H1 (cell line): Measurements from ENCODE around the gene CNR2. TPM values are rescaled to one million over a fixed set of nuclear protein-coding genes. Genes with fewer than 3 reads are reported as not detected.

Experiments
- CTCF ChIA-PET: fragments of 300-600 bp; sonication (Branson Sonifier 250); formaldehyde crosslinking; loops from one replicate; lab custom pipeline; 2021; ENCODE audit not compliant: partially characterized antibody; lab: Charles Lee
- POLR2A ChIA-PET: fragments of 300-600 bp; sonication (Branson Sonifier 250); formaldehyde crosslinking; loops from one replicate; lab custom pipeline; 2021; ENCODE audit warnings: inconsistent platforms; ENCODE audit not compliant: partially characterized antibody; lab: Charles Lee
- DNase-seq, 2 experiments: peaks; one replicate each; pipeline versions ENCODE4 v3.0.0 to v3.0.0-alpha.2; 2010 to 2022; ENCODE audit warnings: low spot score in 2 of 2, low read depth in 1 of 2, mixed read lengths in 1 of 2
- FAIRE-seq: peaks from 2 replicates; lab custom pipeline; 2011; peaks lifted over from hg19 to GRCh38; lab: Jason Lieb, UNC
- H2AFZ ChIP-seq: 2 replicates; pipeline ENCODE4 v1.8.1; 2012; ENCODE audit warnings: low read length, inconsistent platforms
- H2AK5ac ChIP-seq: 2 replicates; pipeline ENCODE4 v1.6.1; 2013; ENCODE audit warnings: low read depth, low read length
- H2BK120ac ChIP-seq: replicated peaks from 2 replicates; pipeline ENCODE3; 2013; ENCODE audit warnings: low read depth, low read length, inconsistent platforms
- H2BK12ac ChIP-seq: 2 replicates; pipeline ENCODE4 v1.6.1; 2013; ENCODE audit warnings: low read depth, low read length
- H2BK15ac ChIP-seq: 2 replicates; pipeline ENCODE4 v1.6.1; 2013; ENCODE audit warnings: low read length
- H2BK20ac ChIP-seq: 2 replicates; pipeline ENCODE4 v1.6.1; 2013; ENCODE audit warnings: low read length
- H2BK5ac ChIP-seq: 2 replicates; pipeline ENCODE4 v1.6.1; 2013; ENCODE audit warnings: low read depth, low read length
- H3K14ac ChIP-seq: 2 replicates; pipeline ENCODE4 v1.6.1; 2013; ENCODE audit warnings: inconsistent platforms; ENCODE audit not compliant: insufficient read length
- H3K18ac ChIP-seq: 2 replicates; pipeline ENCODE4 v1.6.1; 2013; ENCODE audit warnings: low read length; ENCODE audit errors: extremely low read depth
- H3K23ac ChIP-seq: 2 replicates; pipeline ENCODE4 v1.6.1; 2013; ENCODE audit warnings: inconsistent platforms; ENCODE audit not compliant: insufficient read length
- H3K23me2 ChIP-seq: 2 replicates; pipeline ENCODE4 v1.6.1; 2013; ENCODE audit warnings: low read depth, low read length
- H3K27ac ChIP-seq: 2 replicates; pipeline ENCODE4 v1.6.1; 2011; ENCODE audit warnings: low read depth, low read length, inconsistent platforms
- H3K27me3 ChIP-seq, 4 experiments: replicated peaks in 1 of 4; 1 replicate in 1 of 4; 2 replicates in 3 of 4; pipeline versions ENCODE4 v1.6.1 to v1.8.1; 2011 to 2013; ENCODE audit warnings: low read length in 3 of 4, mild to moderate bottlenecking in 3 of 4, inconsistent platforms in 2 of 4, mixed read lengths in 2 of 4, moderate library complexity in 1 of 4; ENCODE audit not compliant: control insufficient read depth in 3 of 4, insufficient read depth in 3 of 4; ENCODE audit errors: extremely low read depth in 1 of 4
- H3K36me3 ChIP-seq, 4 experiments: 2 replicates each; pipeline versions ENCODE4 v1.6.1 to v1.8.1; 2011 to 2013; ENCODE audit warnings: mild to moderate bottlenecking in 4 of 4, low read length in 3 of 4, moderate library complexity in 2 of 4, control low read depth in 1 of 4, inconsistent platforms in 1 of 4; ENCODE audit not compliant: insufficient read depth in 4 of 4, control insufficient read depth in 2 of 4
- H3K4ac ChIP-seq: replicated peaks from 2 replicates; pipeline ENCODE3; 2013; ENCODE audit warnings: low read length, low read depth, mixed read lengths, inconsistent platforms; ENCODE audit not compliant: insufficient read length
- H3K4me1 ChIP-seq, 4 experiments: replicated peaks in 1 of 4; 1 replicate in 1 of 4; 2 replicates in 3 of 4; pipeline versions ENCODE4 v1.6.1 to v1.8.1; 2011 to 2013; ENCODE audit warnings: low read length in 3 of 4, inconsistent platforms in 2 of 4, mixed read lengths in 1 of 4; ENCODE audit not compliant: insufficient read depth in 4 of 4, control insufficient read depth in 3 of 4
- H3K4me2 ChIP-seq, 2 experiments: 2 replicates each; pipeline versions ENCODE4 v1.6.1 to v1.8.1; 2011 to 2013; ENCODE audit warnings: low read depth in 2 of 2, low read length in 2 of 2, control low read depth in 1 of 2, inconsistent platforms in 1 of 2, mild to moderate bottlenecking in 1 of 2; ENCODE audit not compliant: insufficient read depth in 1 of 2
- H3K4me3 ChIP-seq, 4 experiments: fragments of 200-600, 300-600 bp in 1 of 4; sonication (generic), shearing (Covaris generic), sonication (Bioruptor Twin) in 1 of 4; 2 replicates each; pipeline versions ENCODE4 v1.5.1 to v1.8.1; 2011 to 2016; ENCODE audit warnings: low read length in 4 of 4, low read depth in 3 of 4, control low read depth in 2 of 4, inconsistent platforms in 2 of 4, mild to moderate bottlenecking in 2 of 4, mixed read lengths in 1 of 4, moderate library complexity in 1 of 4; ENCODE audit not compliant: insufficient read depth in 2 of 4; ENCODE audit errors: extremely low read depth in 1 of 4
- H3K56ac ChIP-seq: replicated peaks from 2 replicates; pipeline ENCODE3; 2013; ENCODE audit warnings: low read depth, mild to moderate bottlenecking, mixed read lengths, low read length, inconsistent platforms; ENCODE audit not compliant: insufficient read length
- H3K79me1 ChIP-seq: 2 replicates; pipeline ENCODE4 v1.6.1; 2013; ENCODE audit warnings: low read depth, low read length, control low read depth
- H3K79me2 ChIP-seq, 2 experiments: 2 replicates each; pipeline versions ENCODE4 v1.6.1 to v1.8.1; 2012 to 2013; ENCODE audit warnings: low read length in 2 of 2, mild to moderate bottlenecking in 2 of 2, inconsistent platforms in 1 of 2; ENCODE audit not compliant: insufficient read depth in 2 of 2, control insufficient read depth in 1 of 2
- H3K9ac ChIP-seq, 4 experiments: replicated peaks in 1 of 4; 1 replicate in 1 of 4; 2 replicates in 3 of 4; pipeline versions ENCODE4 v1.6.1 to v1.8.1; 2011 to 2013; ENCODE audit warnings: low read depth in 3 of 4, low read length in 3 of 4, control low read depth in 2 of 4, mild to moderate bottlenecking in 2 of 4, moderate library complexity in 2 of 4, inconsistent platforms in 1 of 4; ENCODE audit errors: extremely low read depth in 1 of 4
- H3K9me3 ChIP-seq, 2 experiments: 2 replicates each; pipeline versions ENCODE4 v1.6.1 to v1.8.1; 2012 to 2013; ENCODE audit warnings: mild to moderate bottlenecking in 2 of 2, moderate library complexity in 2 of 2, control low read depth in 1 of 2, inconsistent platforms in 1 of 2, low read depth in 1 of 2, low read length in 1 of 2, mixed read lengths in 1 of 2; ENCODE audit not compliant: insufficient read depth in 2 of 2
- H4K20me1 ChIP-seq, 2 experiments: replicated peaks in 1 of 2; 2 replicates each; pipeline versions ENCODE3 to v1.8.1; 2011 to 2013; ENCODE audit warnings: inconsistent platforms in 2 of 2, low read length in 2 of 2, mild to moderate bottlenecking in 1 of 2; ENCODE audit not compliant: insufficient read depth in 2 of 2, control insufficient read depth in 1 of 2
- H4K5ac ChIP-seq: 2 replicates; pipeline ENCODE4 v1.6.1; 2013; ENCODE audit warnings: low read length, low read depth, mixed read lengths, inconsistent platforms; ENCODE audit not compliant: insufficient read length
- H4K8ac ChIP-seq: 2 replicates; pipeline ENCODE4 v1.8.0; 2013; ENCODE audit warnings: mild to moderate bottlenecking, moderate library complexity, low read length, inconsistent platforms; ENCODE audit not compliant: insufficient read depth; ENCODE audit errors: extremely low read depth
- H4K91ac ChIP-seq: replicated peaks from 2 replicates; pipeline ENCODE3; 2013; ENCODE audit warnings: low read length, mixed read lengths, inconsistent platforms; ENCODE audit not compliant: insufficient read length
- FOSL1 ChIP-seq: IDR thresholded peaks from 2 replicates; pipeline ENCODE4 v1.6.1; 2011; ENCODE audit warnings: mild to moderate bottlenecking, low read depth, low read length, moderate library complexity; ENCODE audit not compliant: insufficient read depth
- PHF8 ChIP-seq: fragments of 200-600 bp; sonication (generic); conservative IDR thresholded peaks from 2 replicates; pipeline ENCODE4 v1.7.1; 2012; ENCODE audit warnings: low read depth, mild to moderate bottlenecking, inconsistent platforms, low read length, moderate library complexity
- RXRA ChIP-seq: IDR thresholded peaks from 2 replicates; pipeline ENCODE4 v1.6.1; 2011; ENCODE audit warnings: low read depth, mild to moderate bottlenecking, low read length, moderate library complexity; ENCODE audit not compliant: insufficient read depth
- SP2 ChIP-seq: IDR thresholded peaks from 2 replicates; pipeline ENCODE4 v1.6.1; 2012; ENCODE audit warnings: mild to moderate bottlenecking, low read length, inconsistent platforms
- TAF1 ChIP-seq: IDR thresholded peaks from 2 replicates; pipeline ENCODE4 v1.6.1; 2011; ENCODE audit warnings: mild to moderate bottlenecking, low read depth, low read length
- TBP ChIP-seq: IDR thresholded peaks from 2 replicates; pipeline ENCODE4 v1.6.1; 2011; ENCODE audit warnings: low read depth, low read length, improper control_type of control experiment
- TEAD4 ChIP-seq: IDR thresholded peaks from 2 replicates; pipeline ENCODE4 v1.6.1; 2012; ENCODE audit warnings: low read depth, low read length, inconsistent platforms, mixed read lengths
- ZNF274 ChIP-seq: IDR thresholded peaks from 2 replicates; pipeline ENCODE4 v1.7.0; 2012; ENCODE audit warnings: low read length, borderline replicate concordance; ENCODE audit errors: extremely low read depth
- WGBS, 2 experiments: shearing (Covaris generic) in 1 of 2; methylation state at CpG; one replicate each; pipeline versions ENCODE4 v1.1.6 to v1.1.7; 2013 to 2015; ENCODE audit warnings: low lambda C conversion rate in 2 of 2, mixed read lengths in 2 of 2, inconsistent platforms in 1 of 2, low coverage in 1 of 2, missing lambda C conversion rate in 1 of 2; ENCODE audit not compliant: insufficient replicate concordance in 2 of 2, insufficient coverage in 1 of 2, insufficient read length in 1 of 2; ENCODE audit errors: extremely low coverage in 1 of 2, missing lambda C conversion rate in 1 of 2; 5-methylcytosine and 5-hydroxymethylcytosine counted together
- polyA plus RNA-seq, 7 experiments: library from polyadenylated mRNA; depleted of rRNA in 3 of 7; stranded (reverse) in 5 of 7; unstranded in 2 of 7; fragments of >200 nt in 5 of 7; fragments of 200-250 nt in 2 of 7; gene quantifications; 1 replicate in 5 of 7; 2 replicates in 1 of 7; 4 replicates in 1 of 7; pipeline versions ENCODE4 v1.2.1 to v1.2.3, GENCODE V29; 2011 to 2013; ENCODE audit warnings: missing spikeins in 2 of 7, mixed read lengths in 2 of 7
- total RNA-seq: library from RNA; stranded (reverse); fragmentation: NEBNext Ultra II Directional; extraction: Animal tissue kit (Norgen Biotek cat#: 25700); gene quantifications from 2 replicates; pipeline ENCODE4 v1.2.1, GENCODE V29; 2021
- TF ChIP-seq, protein P1 (sequence below): IDR thresholded peaks from 2 replicates; pipeline ENCODE4 v1.6.1; 2011; ENCODE audit warnings: low read depth, mild to moderate bottlenecking, low read length; ENCODE audit not compliant: insufficient read depth
- TF ChIP-seq, protein P2 (sequence below): IDR thresholded peaks from 2 replicates; pipeline ENCODE4 v1.6.1; 2012; ENCODE audit warnings: inconsistent platforms

CNR2 gene
- total and polyA plus RNA-seq, 2 of the 8 experiments (the other 6 are each of a cell fraction or from before 2014, with no cell fraction given), result not detected

DNA sequence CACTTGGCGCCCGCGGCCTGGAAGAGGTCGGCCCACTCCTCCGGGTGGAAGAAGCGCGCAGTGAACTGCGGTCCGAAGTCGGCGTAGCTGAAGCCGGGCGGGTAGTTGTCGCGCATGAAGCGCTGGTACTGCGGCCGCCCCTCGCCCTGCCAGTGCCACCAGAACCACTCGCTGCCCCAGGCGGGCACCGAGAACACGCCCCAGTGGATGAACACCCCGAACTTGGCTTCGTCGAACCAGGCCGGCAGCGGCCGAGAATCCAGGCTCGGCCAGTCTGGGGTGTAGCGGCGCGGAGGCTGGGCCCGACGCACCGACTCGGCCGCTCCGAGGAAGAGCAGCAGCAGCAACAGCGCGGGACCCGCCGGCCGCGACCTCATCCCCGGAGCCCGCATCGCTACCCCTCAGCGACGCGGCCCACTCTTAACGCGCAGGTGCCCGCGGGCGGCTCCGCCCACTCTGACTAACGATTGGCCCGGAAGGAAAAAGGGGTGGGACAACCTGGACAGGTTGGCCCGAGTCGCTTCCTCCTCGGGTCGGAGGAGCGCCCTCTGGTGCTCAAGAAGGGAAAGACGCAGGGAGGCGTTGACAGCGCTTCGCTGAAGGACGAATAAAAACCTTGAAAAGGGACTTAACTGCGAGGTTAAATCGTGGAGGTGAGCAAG is 45.1 kb downstream of the CNR2 start, which contains the start of gene FUCA1:
Gene FUCA1 (minus strand): TSS at position 396 of the 662 bp plus-strand sequence. CDS start 4 bp downstream, at position 392.
- Histone ChIP-seq H3K4me2 (peak within 1 kb of the TSS; percentile 79 to 89), H2BK15ac (peak within 1 kb of the TSS; percentile 36; the same call in 1 of the 2 replicates), H3K79me1 (no peaks in the 10 kb centered on the region), H3K9me3 (no peaks in the 10 kb centered on the region), H4K91ac (no peak within 1 kb of the TSS), H3K18ac (peak within 1 kb of the TSS; percentile 79; the same call in 1 of the 2 replicates), H3K4me1 (no peaks in the 10 kb centered on the region; a peak in 1 of 7 replicates), H3K56ac (no peak within 1 kb of the TSS), H2AFZ (peak within 1 kb of the TSS; percentile 85), H3K4ac (no peak within 1 kb of the TSS), H3K4me3 (peak within 1 kb of the TSS; percentile 58 to 75 (median 70)), H3K9ac (no peak within 1 kb of the TSS; a peak in 1 of 7 replicates), H2BK5ac (0 out of 2 replicates have a peak within 1 kb of the TSS, but pooled peaks have one; percentile 13), H2BK20ac (no peak within 1 kb of the TSS), H3K23ac (no peak within 1 kb of the TSS), H3K36me3 (no peaks in the 10 kb centered on the region), H3K79me2 (no peaks in the 10 kb centered on the region), H3K14ac (no peak within 1 kb of the TSS), H3K23me2 (peaks cover 7% of the 10 kb centered on the region), H3K27me3 (peaks cover 6 to 28% (median 19%) of the 10 kb centered on the region in 4 experiments), H3K27ac (no peak within 1 kb of the TSS), H2AK5ac (no peak within 1 kb of the TSS), H2BK12ac (peak within 1 kb of the TSS; percentile 54; the same call in 1 of the 2 replicates), H2BK120ac (no peak within 1 kb of the TSS), H4K8ac (peak within 1 kb of the TSS; percentile 83; the same call in 1 of the 2 replicates), H4K5ac (no peak within 1 kb of the TSS), H4K20me1 (no peaks in the 10 kb centered on the region)
- DNase-seq (peak; percentile 90 to 96), FAIRE-seq (peak; percentile 66)
- CTCF ChIA-PET, result interaction anchor here (0.5 to 4.5 kb wide), 12 partner anchors 10 to 374 kb away, joined by 3 to 40 read pairs (median 3); no protein-coding TSS in a partner anchor
- POLR2A ChIA-PET, result interaction anchor here (0.5 to 1.5 kb wide), 5 partner anchors 13 to 91 kb away, joined by 3 read pairs; partner anchors contain the start of genes HMGCL and PNRC2
- WGBS, 2 experiments, result 2% methylated on average over 68 of the region's 71 CpGs; no CpG with 5 or more reads in 1 of the 2 experiments
- TF ChIP-seq PHF8 (peak; percentile 60), TAF1 (peak; percentile 36; the same call in 1 of the 2 replicates), SP2 (no peak), TEAD4 (no peak), RXRA (no peak), TBP (no peak), FOSL1 (no peak), ZNF274 (no peak)
- TF ChIP-seq, protein P1, sequence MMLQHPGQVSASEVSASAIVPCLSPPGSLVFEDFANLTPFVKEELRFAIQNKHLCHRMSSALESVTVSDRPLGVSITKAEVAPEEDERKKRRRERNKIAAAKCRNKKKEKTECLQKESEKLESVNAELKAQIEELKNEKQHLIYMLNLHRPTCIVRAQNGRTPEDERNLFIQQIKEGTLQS, result no peak
- TF ChIP-seq, protein P2, sequence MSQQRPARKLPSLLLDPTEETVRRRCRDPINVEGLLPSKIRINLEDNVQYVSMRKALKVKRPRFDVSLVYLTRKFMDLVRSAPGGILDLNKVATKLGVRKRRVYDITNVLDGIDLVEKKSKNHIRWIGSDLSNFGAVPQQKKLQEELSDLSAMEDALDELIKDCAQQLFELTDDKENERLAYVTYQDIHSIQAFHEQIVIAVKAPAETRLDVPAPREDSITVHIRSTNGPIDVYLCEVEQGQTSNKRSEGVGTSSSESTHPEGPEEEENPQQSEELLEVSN, result no peak
